ENCODE data around the gene PLPP3. TPM values are rescaled to one million over a fixed set of nuclear protein-coding genes. Genes with fewer than 3 reads are reported as not detected.
A peak's percentile ranks its signal among the peaks of the same experiment; 100 is the strongest.

PLPP3 gene
- total RNA-seq, 1 donor from 2014 or later = 16.1 TPM

DNA sequence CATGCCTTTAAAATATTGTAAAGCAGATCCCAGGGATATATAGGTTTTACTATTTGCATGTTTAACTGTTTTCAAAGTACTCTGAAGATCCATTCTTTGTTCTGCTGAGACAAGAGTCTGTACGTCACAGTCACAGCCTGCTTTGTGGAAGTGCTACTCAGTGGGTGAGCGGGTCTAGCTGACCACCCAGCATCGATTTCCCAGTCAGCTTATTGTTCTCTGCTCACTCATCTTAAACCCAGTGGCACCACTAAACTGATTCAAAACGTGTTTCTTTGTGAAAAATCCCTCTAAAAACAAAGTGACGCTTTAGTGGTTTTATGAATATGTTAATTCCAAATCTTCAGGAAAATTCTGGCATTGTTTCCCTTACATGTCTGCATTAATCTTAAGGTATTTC is 12.4 kb downstream of the PLPP3 start:
- Mint-ChIP-seq H3K4me1 (ENCODE audit: low read depth) (peaks cover 69% of the 10 kb centered on the region), H3K4me3 (ENCODE audit: low read depth) (peak overlapping the region; percentile 34), H3K27me3 (no peaks in the 10 kb centered on the region), H3K27ac (peak overlapping the region; percentile 95), H3K9me3 (ENCODE audit: low read depth) (no peaks in the 10 kb centered on the region), H3K36me3 (ENCODE audit: insufficient read depth) (no peaks in the 10 kb centered on the region)
- TF ChIP-seq, protein P1, sequence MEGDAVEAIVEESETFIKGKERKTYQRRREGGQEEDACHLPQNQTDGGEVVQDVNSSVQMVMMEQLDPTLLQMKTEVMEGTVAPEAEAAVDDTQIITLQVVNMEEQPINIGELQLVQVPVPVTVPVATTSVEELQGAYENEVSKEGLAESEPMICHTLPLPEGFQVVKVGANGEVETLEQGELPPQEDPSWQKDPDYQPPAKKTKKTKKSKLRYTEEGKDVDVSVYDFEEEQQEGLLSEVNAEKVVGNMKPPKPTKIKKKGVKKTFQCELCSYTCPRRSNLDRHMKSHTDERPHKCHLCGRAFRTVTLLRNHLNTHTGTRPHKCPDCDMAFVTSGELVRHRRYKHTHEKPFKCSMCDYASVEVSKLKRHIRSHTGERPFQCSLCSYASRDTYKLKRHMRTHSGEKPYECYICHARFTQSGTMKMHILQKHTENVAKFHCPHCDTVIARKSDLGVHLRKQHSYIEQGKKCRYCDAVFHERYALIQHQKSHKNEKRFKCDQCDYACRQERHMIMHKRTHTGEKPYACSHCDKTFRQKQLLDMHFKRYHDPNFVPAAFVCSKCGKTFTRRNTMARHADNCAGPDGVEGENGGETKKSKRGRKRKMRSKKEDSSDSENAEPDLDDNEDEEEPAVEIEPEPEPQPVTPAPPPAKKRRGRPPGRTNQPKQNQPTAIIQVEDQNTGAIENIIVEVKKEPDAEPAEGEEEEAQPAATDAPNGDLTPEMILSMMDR (IDR thresholded peaks at IDR 0.05; ENCODE audit: unreplicated experiment) = no peak
- DNase-seq (ENCODE audit: low spot score, unreplicated experiment) = no peak

GRCh38 chr1:56566061-56566744 is 13.2 kb downstream of the PLPP3 start:
- TF ChIP-seq, protein P1 (IDR thresholded peaks at IDR 0.05; ENCODE audit: unreplicated experiment) = no peak
- H3K4me3 Mint-ChIP-seq (ENCODE audit: low read depth) = no peak overlapping the region
- peak overlapping the region; percentile 95 for H3K27ac Mint-ChIP-seq
- no peaks in the 10 kb centered on the region for H3K36me3 Mint-ChIP-seq (ENCODE audit: insufficient read depth)
- no peaks in the 10 kb centered on the region for H3K27me3 Mint-ChIP-seq
- no peak for DNase-seq (ENCODE audit: low spot score, unreplicated experiment)
- peaks cover 67% of the 10 kb centered on the region for H3K4me1 Mint-ChIP-seq (ENCODE audit: low read depth)
- no peaks in the 10 kb centered on the region for H3K9me3 Mint-ChIP-seq (ENCODE audit: low read depth)

DNA sequence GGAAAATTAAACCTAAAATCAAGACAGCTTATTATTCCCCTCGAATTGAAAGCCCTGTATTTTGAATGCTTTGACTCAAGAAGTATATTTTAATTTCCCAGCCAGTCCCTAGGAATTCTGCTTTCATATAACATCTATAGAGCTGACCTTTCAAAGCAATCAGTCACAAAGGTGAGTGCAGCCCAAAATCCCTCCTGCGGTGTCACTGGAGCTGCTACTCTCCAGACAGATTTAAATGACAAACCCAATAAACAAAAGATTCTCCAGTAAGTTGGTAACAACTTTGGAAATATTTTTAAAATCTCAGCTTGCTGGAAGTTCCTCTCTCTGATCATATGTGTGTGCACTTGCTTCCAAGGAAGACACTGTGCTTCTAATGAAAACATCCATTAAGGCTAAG is 14.7 kb downstream of the PLPP3 start:
- H3K27ac Mint-ChIP-seq = no peak overlapping the region
- DNase-seq (ENCODE audit: low spot score, unreplicated experiment) = no peak

GRCh38 chr1:56563568-56563967 is 15.8 kb downstream of the PLPP3 start:
- no peak overlapping the region for H3K27ac Mint-ChIP-seq
- no peak overlapping the region for H3K4me3 Mint-ChIP-seq (ENCODE audit: low read depth)
- H3K9me3 Mint-ChIP-seq (ENCODE audit: low read depth) = no peaks in the 10 kb centered on the region
- no peaks in the 10 kb centered on the region for H3K36me3 Mint-ChIP-seq (ENCODE audit: insufficient read depth)
- TF ChIP-seq, protein P1 (IDR thresholded peaks at IDR 0.05; ENCODE audit: unreplicated experiment) = no peak
- DNase-seq (ENCODE audit: low spot score, unreplicated experiment) = no peak
- H3K4me1 Mint-ChIP-seq (ENCODE audit: low read depth) = peaks cover 50% of the 10 kb centered on the region
- H3K27me3 Mint-ChIP-seq = no peaks in the 10 kb centered on the region

More for the DNA sequence above, 14.7 kb downstream of the PLPP3 start:
- Mint-ChIP-seq H3K4me3 (ENCODE audit: low read depth) (no peak overlapping the region), H3K27me3 (no peaks in the 10 kb centered on the region), H3K4me1 (ENCODE audit: low read depth) (peaks cover 54% of the 10 kb centered on the region), H3K9me3 (ENCODE audit: low read depth) (no peaks in the 10 kb centered on the region), H3K36me3 (ENCODE audit: insufficient read depth) (no peaks in the 10 kb centered on the region)
- TF ChIP-seq, protein P1 (IDR thresholded peaks at IDR 0.05; ENCODE audit: unreplicated experiment) = no peak

DNA sequence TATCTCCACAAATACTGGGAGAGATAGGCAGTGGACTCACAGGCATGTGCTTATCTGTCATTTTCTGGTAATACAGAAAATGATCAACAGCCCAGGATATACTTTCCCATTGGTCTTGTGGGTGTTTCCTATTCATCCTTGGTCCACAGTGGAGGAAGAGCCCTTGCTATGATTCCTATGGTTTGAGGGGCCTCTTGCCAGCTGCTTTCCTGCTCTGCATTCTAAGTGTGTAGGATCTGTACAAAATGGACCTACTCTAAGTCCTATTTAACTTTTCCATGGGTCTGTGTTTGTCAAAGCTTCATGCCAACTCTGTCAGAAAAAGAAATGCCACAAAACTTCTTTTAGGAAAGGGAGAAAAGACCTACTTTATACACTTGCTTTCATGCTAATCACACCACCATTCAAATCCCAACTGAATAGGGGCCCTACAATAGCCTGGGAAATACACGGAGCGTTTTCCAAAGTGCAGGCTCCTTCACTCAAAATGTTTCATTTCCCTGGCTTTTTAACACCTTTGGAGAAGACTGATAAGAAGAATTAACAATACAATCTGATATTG is 16.4 kb downstream of the PLPP3 start:
- Mint-ChIP-seq H3K4me3 (ENCODE audit: low read depth) (no peak overlapping the region), H3K27ac (peak overlapping the region; percentile 79), H3K4me1 (ENCODE audit: low read depth) (peaks cover 50% of the 10 kb centered on the region), H3K36me3 (ENCODE audit: insufficient read depth) (no peaks in the 10 kb centered on the region), H3K9me3 (ENCODE audit: low read depth) (no peaks in the 10 kb centered on the region), H3K27me3 (no peaks in the 10 kb centered on the region)
- DNase-seq (ENCODE audit: low spot score, unreplicated experiment) = no peak
- TF ChIP-seq, protein P1 (IDR thresholded peaks at IDR 0.05; ENCODE audit: unreplicated experiment) = no peak
